Esophagus squamous epithelium (tissue), 5 donors: ENCODE results near the gene DTNB. TPM values are rescaled to one million over a fixed set of nuclear protein-coding genes. Genes with fewer than 3 reads are reported as not detected.

Experiments used
- DNase-seq: peaks from one replicate; lab custom pipeline; 2025; lab: John Stamatoyannopoulos, UW
- H3K27ac ChIP-seq, 4 donors: fragments of 200-600 bp; sonication (generic); one replicate each; pipeline ENCODE4 v1.5.1; 2016 to 2019; ENCODE audit warnings: mild to moderate bottlenecking in 1 of 4
- H3K27me3 ChIP-seq, 4 donors: fragments of 200-600 bp; sonication (generic); 1 replicate in 3 of 4; 2 replicates in 1 of 4; pipeline versions ENCODE4 v1.5.1 to v1.6.0; 2017 to 2021; ENCODE audit warnings: antibody characterized with exemption in 1 of 4
- H3K36me3 ChIP-seq, 3 donors: fragments of 200-600 bp; sonication (generic); one replicate each; pipeline ENCODE4 v1.5.1; 2016 to 2019
- H3K4me1 ChIP-seq, 3 donors: fragments of 200-600 bp; sonication (generic); one replicate each; pipeline ENCODE4 v1.5.1; 2017 to 2019
- H3K4me3 ChIP-seq, 4 donors: fragments of 200-600 bp; sonication (generic); 1 replicate in 3 of 4; 2 replicates in 1 of 4; pipeline ENCODE4 v1.5.1; 2016 to 2019; ENCODE audit warnings: mild to moderate bottlenecking in 2 of 4, moderate library complexity in 1 of 4
- H3K9me3 ChIP-seq, 3 donors: fragments of 200-600 bp; sonication (generic); one replicate each; pipeline ENCODE4 v1.5.1; 2016 to 2019
- POLR2A ChIP-seq, 4 donors: fragments of 450-650 bp; IDR thresholded peaks; one replicate each; pipeline ENCODE4 v1.6.1; 2017; ENCODE audit warnings: antibody characterized with exemption in 4 of 4, mild to moderate bottlenecking in 4 of 4, moderate library complexity in 3 of 4
- WGBS, 2 donors: methylation state at CpG; one replicate each; pipeline ENCODE4 v1.1.5; 2018; 5-methylcytosine and 5-hydroxymethylcytosine counted together
- intact Hi-C: fragments of 100-400 bp; cut with DNase I; formaldehyde crosslinking; loops from one replicate; pipeline ENCODE4 v1.15.0; 2022
- total RNA-seq, 4 donors: library from RNA; depleted of rRNA; stranded (reverse); fragments of >200 nt; gene quantifications; one replicate each; pipeline ENCODE4 v1.1.0, GENCODE V29; 2016
- TF ChIP-seq, protein P1 (sequence below), 6 experiments: fragments of 450-650 bp in 4 of 6; fragments of 200-600 bp in 2 of 6; sonication (generic) in 2 of 6; IDR thresholded peaks; one replicate each; pipeline ENCODE4 v1.5.1; 2016 to 2019; ENCODE audit warnings: antibody characterized with exemption in 6 of 6, mild to moderate bottlenecking in 4 of 6, moderate library complexity in 4 of 6
- donor health status: DM: yes; HTN: yes; CAD: no.

The DTNB gene
- total RNA-seq, 4 donors from 2014 or later: 7.8 to 17.2 (median 9.6) TPM

- Histone ChIP-seq H3K4me3 (no peak overlapping the region), H3K27me3 (no peaks in the 10 kb centered on the region), H3K9me3 (no peaks in the 10 kb centered on the region), H3K27ac (no peak overlapping the region), H3K4me1 (peaks cover 0 to 25% (median 16%) of the 10 kb centered on the region in 3 donors), H3K36me3 (peaks cover 0 to 8% (median 0%) of the 10 kb centered on the region in 3 donors)
- no peak for DNase-seq
- WGBS, 2 donors: 70 to 80% methylated on average over 5 of the region's 5 CpGs
- TF ChIP-seq, protein P1, sequence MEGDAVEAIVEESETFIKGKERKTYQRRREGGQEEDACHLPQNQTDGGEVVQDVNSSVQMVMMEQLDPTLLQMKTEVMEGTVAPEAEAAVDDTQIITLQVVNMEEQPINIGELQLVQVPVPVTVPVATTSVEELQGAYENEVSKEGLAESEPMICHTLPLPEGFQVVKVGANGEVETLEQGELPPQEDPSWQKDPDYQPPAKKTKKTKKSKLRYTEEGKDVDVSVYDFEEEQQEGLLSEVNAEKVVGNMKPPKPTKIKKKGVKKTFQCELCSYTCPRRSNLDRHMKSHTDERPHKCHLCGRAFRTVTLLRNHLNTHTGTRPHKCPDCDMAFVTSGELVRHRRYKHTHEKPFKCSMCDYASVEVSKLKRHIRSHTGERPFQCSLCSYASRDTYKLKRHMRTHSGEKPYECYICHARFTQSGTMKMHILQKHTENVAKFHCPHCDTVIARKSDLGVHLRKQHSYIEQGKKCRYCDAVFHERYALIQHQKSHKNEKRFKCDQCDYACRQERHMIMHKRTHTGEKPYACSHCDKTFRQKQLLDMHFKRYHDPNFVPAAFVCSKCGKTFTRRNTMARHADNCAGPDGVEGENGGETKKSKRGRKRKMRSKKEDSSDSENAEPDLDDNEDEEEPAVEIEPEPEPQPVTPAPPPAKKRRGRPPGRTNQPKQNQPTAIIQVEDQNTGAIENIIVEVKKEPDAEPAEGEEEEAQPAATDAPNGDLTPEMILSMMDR (IDR thresholded peaks at IDR 0.05): no peak
- intact Hi-C loops: no loop called here
Observed at GRCh38 chr2:25620077-25620476, 53.3 kb downstream of the DTNB start.

GRCh38 chr2:25619185-25619584 lies 54.2 kb downstream of the DTNB start:
- Histone ChIP-seq H3K27me3 (no peaks in the 10 kb centered on the region), H3K4me3 (peak overlapping the region in 1 of 4 donors; percentile 19), H3K27ac (peak overlapping the region in 3 of 4 donors; percentile 65 to 75 (median 71)), H3K9me3 (no peaks in the 10 kb centered on the region), H3K4me1 (peaks cover 0 to 25% (median 16%) of the 10 kb centered on the region in 3 donors), H3K36me3 (peaks cover 0 to 4% (median 0%) of the 10 kb centered on the region in 3 donors)
- TF ChIP-seq, protein P1 (IDR thresholded peaks at IDR 0.05): no peak
- no peak for TF ChIP-seq POLR2A (IDR thresholded peaks at IDR 0.05)
- intact Hi-C loops: no loop called here
- no peak for DNase-seq
- 39 to 48% methylated on average over 4 of the region's 4 CpGs for WGBS, 2 donors

DNA sequence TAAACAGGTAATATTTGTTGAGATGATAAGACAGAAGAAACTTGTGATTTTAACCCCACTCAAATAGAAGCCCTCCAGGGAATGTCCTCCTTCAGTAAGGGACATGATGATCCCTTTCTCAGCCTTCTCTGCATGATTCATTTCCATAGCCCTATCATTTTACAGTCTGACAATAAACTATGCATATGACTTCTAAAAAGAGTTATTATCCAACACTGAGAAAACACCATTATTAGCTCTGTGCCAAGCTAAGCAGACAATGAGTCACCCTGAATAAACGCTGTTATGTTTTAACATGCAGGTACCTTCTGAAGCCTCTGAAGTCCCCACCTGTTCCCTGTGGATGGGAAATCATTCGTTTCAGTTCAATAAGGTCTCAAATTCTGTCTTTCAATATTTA lies 54.7 kb downstream of the DTNB start:
- intact Hi-C loops: no loop called here
- peaks cover 0 to 25% (median 16%) of the 10 kb centered on the region in 3 donors for H3K4me1 ChIP-seq
- DNase-seq: no peak
- peak overlapping the region; percentile 48 to 75 (median 68) for H3K27ac ChIP-seq
- H3K36me3 ChIP-seq: no peaks in the 10 kb centered on the region
- H3K4me3 ChIP-seq: peak overlapping the region in 1 of 4 donors; percentile 19
- TF ChIP-seq, protein P1 (IDR thresholded peaks at IDR 0.05): no peak
- H3K9me3 ChIP-seq: no peaks in the 10 kb centered on the region
- WGBS, 2 donors: 28 to 32% methylated on average over 2 of the region's 2 CpGs
- H3K27me3 ChIP-seq: no peaks in the 10 kb centered on the region

GRCh38 chr2:25617948-25618646 lies 55.3 kb downstream of the DTNB start:
- H3K9me3 ChIP-seq: no peaks in the 10 kb centered on the region
- intact Hi-C loops: no loop called here
- H3K4me1 ChIP-seq: peaks cover 0 to 25% (median 16%) of the 10 kb centered on the region in 3 donors
- no peak for DNase-seq
- H3K36me3 ChIP-seq: no peaks in the 10 kb centered on the region
- H3K4me3 ChIP-seq: peak overlapping the region in 1 of 4 donors; percentile 6
- TF ChIP-seq POLR2A (IDR thresholded peaks at IDR 0.05): no peak
- TF ChIP-seq, protein P1 (IDR thresholded peaks at IDR 0.05): no peak
- H3K27me3 ChIP-seq: no peaks in the 10 kb centered on the region
- peak overlapping the region; percentile 48 to 75 (median 66) for H3K27ac ChIP-seq
- WGBS, 2 donors: 32% methylated on average over 7 of the region's 7 CpGs

GRCh38 chr2:25615920-25616319 lies 57.5 kb downstream of the DTNB start:
- no peak overlapping the region for H3K4me3 ChIP-seq
- DNase-seq: no peak
- no peaks in the 10 kb centered on the region for H3K9me3 ChIP-seq
- H3K27me3 ChIP-seq: no peaks in the 10 kb centered on the region
- H3K36me3 ChIP-seq: no peaks in the 10 kb centered on the region
- no peak overlapping the region for H3K27ac ChIP-seq
- intact Hi-C loops: no loop called here
- TF ChIP-seq, protein P1 (IDR thresholded peaks at IDR 0.05): no peak
- no peak for TF ChIP-seq POLR2A (IDR thresholded peaks at IDR 0.05)
- H3K4me1 ChIP-seq: peaks cover 0 to 25% (median 16%) of the 10 kb centered on the region in 3 donors
